ENCODE measurements around the gene MXD4.

Gene MXD4

DNA sequence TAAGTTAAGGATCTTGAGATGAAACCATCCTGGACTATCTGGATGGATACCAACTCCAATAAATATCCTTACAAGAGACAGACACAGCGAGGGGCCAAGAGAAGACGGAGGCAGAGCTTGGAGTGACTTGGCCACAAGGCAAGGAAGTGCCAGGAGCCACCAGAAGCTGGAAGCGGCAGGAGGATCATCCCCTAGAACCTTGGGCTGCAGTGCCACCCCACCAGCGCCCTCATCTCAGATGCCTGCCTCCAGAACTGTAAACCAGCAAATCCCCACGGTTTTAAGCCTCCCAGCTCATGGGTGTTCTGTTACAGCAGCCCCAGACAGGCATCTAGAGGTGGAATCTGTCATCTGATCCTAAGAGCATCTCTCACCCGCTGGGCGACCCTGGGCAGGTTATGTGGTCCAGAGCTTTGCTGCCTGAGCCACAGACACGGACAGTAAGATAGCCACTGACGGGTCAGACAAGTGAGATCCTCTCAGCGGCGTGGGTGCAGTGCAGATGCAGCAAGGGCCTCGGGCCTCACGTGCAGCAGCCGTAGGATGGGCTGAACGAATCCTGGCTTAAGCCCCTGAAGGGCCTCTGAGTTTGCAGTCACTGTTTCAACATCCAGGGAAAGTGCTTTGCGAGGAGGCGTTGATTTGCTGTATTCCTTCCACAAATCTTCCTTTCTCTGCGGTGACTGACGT is 25.1 kb upstream of the MXD4 start:
- Histone ChIP-seq H3K4me1 (ENCODE audit: control insufficient read depth in 1 of 2, insufficient read depth in 1 of 2, low read depth in 1 of 2, low read length in 1 of 2) (no peaks in the 10 kb centered on the region), H3K27me3 (peaks cover 23% of the 10 kb centered on the region), H3K4me3 (ENCODE audit: low read depth in 1 of 2, low read length in 1 of 2) (no peak overlapping the region), H3K9me3 (no peaks in the 10 kb centered on the region), H3K36me3 (no peaks in the 10 kb centered on the region), H3K27ac (no peak overlapping the region)
- TF ChIP-seq CTCF (IDR thresholded peaks at IDR 0.05), result no peak

DNA sequence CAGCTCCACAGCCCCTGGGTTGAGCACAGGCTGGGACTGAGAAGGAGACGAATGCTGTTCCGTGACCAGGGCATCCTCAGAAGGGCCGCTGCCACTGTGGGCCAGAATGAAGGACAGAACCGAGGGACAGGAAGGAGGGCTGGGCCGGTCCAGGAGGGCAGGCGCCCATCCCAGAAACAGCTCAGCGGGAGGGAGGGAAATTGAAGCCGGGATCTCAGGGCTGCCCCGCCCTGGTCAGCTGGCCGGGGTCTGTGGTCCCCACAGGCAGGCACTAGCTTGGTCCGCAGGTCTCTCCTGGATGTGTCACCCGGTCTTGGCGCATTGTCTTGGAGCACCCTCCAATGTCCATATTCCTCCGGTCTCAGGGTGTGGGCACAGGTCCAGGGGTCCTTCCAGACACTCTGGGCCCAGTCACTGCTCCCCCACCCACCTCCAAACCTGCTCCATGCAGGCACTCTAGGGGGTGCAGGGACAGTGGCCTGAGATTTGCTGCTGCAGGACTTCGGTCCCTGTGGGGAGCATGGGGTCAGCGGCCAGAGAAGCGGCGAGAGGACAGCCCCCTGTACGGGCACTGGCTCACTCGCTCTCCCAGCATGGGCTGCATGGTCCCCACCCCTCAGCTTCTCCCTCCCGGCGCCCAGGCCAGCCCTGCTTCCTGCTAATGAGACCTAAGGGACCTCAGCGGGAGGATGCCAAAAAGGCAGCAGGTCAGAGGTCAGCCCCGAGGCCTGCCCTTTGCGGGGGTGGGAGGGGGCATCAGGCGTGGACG is 23.9 kb upstream of the MXD4 start:
- Histone ChIP-seq H3K27ac (no peak overlapping the region), H3K4me1 (ENCODE audit: control insufficient read depth in 1 of 2, insufficient read depth in 1 of 2, low read depth in 1 of 2, low read length in 1 of 2) (no peaks in the 10 kb centered on the region), H3K4me3 (ENCODE audit: low read depth in 1 of 2, low read length in 1 of 2) (no peak overlapping the region), H3K9me3 (no peaks in the 10 kb centered on the region), H3K27me3 (peaks cover 14% of the 10 kb centered on the region), H3K36me3 (no peaks in the 10 kb centered on the region)
- no peak for TF ChIP-seq CTCF (IDR thresholded peaks at IDR 0.05)

- TF ChIP-seq CTCF (IDR thresholded peaks at IDR 0.05), result no peak
- H3K9me3 ChIP-seq, result no peaks in the 10 kb centered on the region
- H3K36me3 ChIP-seq, result no peaks in the 10 kb centered on the region
- H3K27me3 ChIP-seq, result peaks cover 7% of the 10 kb centered on the region
- no peaks in the 10 kb centered on the region for H3K4me1 ChIP-seq (ENCODE audit: control insufficient read depth in 1 of 2, insufficient read depth in 1 of 2, low read depth in 1 of 2, low read length in 1 of 2)
- no peak overlapping the region for H3K4me3 ChIP-seq (ENCODE audit: low read depth in 1 of 2, low read length in 1 of 2)
- no peak overlapping the region for H3K27ac ChIP-seq
Observed at GRCh38 chr4:2284934-2285612, 23.2 kb upstream of the MXD4 start.

- peaks cover 6% of the 10 kb centered on the region for H3K27me3 ChIP-seq
- H3K36me3 ChIP-seq, result no peaks in the 10 kb centered on the region
- TF ChIP-seq CTCF (IDR thresholded peaks at IDR 0.05), result no peak
- no peaks in the 10 kb centered on the region for H3K9me3 ChIP-seq
- no peaks in the 10 kb centered on the region for H3K4me1 ChIP-seq (ENCODE audit: control insufficient read depth in 1 of 2, insufficient read depth in 1 of 2, low read depth in 1 of 2, low read length in 1 of 2)
- H3K27ac ChIP-seq, result no peak overlapping the region
- H3K4me3 ChIP-seq (ENCODE audit: low read depth in 1 of 2, low read length in 1 of 2), result no peak overlapping the region
Observed at GRCh38 chr4:2284161-2284933, 22.4 kb upstream of the MXD4 start.

- Histone ChIP-seq H3K4me3 (ENCODE audit: low read depth in 1 of 2, low read length in 1 of 2) (no peak overlapping the region), H3K36me3 (no peaks in the 10 kb centered on the region), H3K27ac (no peak overlapping the region), H3K27me3 (peaks cover 6% of the 10 kb centered on the region), H3K4me1 (ENCODE audit: control insufficient read depth in 1 of 2, insufficient read depth in 1 of 2, low read depth in 1 of 2, low read length in 1 of 2) (no peaks in the 10 kb centered on the region), H3K9me3 (no peaks in the 10 kb centered on the region)
- TF ChIP-seq CTCF (IDR thresholded peaks at IDR 0.05), result no peak
Observed at GRCh38 chr4:2283199-2283711, 21.3 kb upstream of the MXD4 start.

Data from neutrophil (primary cell).